ENCODE data around the gene LY6G6F.
A peak's percentile ranks its signal among the peaks of the same experiment; 100 is the strongest.

Gene LY6G6F

DNA sequence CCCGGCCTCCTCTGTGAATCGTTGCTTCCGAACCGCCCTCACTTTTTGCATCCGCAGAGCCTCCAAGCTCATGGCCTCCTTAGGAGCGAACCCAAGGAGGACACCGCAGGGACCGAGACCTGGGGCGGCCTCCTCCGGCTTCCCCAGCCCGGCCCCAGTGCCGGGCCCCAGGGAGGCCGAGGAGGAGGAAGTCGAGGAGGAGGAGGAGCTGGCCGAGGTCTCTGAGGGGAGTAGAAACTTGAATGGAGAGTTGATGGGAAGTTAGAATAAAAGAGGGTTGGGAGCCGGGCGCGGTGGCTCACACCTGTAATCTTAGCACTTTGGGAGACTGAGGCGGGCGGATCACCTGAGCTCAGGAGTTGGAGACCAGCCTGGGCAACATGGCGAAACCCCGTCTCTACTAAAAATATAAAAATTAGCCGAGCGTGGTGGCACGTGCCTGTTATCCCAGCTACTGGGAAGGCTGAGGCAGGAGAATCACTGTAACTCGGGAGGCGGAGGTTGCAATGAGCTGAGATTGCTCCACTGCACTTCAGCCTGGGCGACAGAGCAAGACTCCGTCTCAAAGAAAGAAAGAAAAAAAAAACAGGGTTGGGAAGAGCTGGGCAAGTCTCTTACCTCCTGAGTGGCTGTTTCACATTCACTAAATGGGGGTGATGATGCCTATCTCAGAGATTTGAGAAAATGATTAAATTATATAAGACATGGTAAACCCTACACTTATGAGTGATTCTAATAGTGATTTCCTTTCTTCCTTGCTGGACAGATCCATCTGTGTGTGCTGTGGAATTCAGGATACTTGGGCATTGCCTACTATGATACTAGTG lies 33.9 kb downstream of the LY6G6F start:
- peaks cover 9% of the 10 kb centered on the region for H3K36me3 Mint-ChIP-seq (ENCODE audit: low read depth)
- H3K27ac Mint-ChIP-seq = peak overlapping the region; percentile 99 to 100 (median 100)
- TF ChIP-seq, protein P1, sequence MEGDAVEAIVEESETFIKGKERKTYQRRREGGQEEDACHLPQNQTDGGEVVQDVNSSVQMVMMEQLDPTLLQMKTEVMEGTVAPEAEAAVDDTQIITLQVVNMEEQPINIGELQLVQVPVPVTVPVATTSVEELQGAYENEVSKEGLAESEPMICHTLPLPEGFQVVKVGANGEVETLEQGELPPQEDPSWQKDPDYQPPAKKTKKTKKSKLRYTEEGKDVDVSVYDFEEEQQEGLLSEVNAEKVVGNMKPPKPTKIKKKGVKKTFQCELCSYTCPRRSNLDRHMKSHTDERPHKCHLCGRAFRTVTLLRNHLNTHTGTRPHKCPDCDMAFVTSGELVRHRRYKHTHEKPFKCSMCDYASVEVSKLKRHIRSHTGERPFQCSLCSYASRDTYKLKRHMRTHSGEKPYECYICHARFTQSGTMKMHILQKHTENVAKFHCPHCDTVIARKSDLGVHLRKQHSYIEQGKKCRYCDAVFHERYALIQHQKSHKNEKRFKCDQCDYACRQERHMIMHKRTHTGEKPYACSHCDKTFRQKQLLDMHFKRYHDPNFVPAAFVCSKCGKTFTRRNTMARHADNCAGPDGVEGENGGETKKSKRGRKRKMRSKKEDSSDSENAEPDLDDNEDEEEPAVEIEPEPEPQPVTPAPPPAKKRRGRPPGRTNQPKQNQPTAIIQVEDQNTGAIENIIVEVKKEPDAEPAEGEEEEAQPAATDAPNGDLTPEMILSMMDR (IDR thresholded peaks at IDR 0.05; ENCODE audit: unreplicated experiment in 3 of 3) = no peak
- peaks cover 47% of the 10 kb centered on the region for H3K4me1 Mint-ChIP-seq
- peak overlapping the region; percentile 94 to 97 (median 95) for H3K4me3 Mint-ChIP-seq
- H3K9me3 Mint-ChIP-seq = no peaks in the 10 kb centered on the region
- no peaks in the 10 kb centered on the region for H3K27me3 Mint-ChIP-seq (ENCODE audit: low read depth)

- Mint-ChIP-seq H3K4me3 (peak overlapping the region; percentile 64 to 97 (median 95)), H3K27ac (peak overlapping the region in 2 of 3 experiments; percentile 33 to 72), H3K9me3 (no peaks in the 10 kb centered on the region), H3K27me3 (ENCODE audit: low read depth) (no peaks in the 10 kb centered on the region), H3K4me1 (peaks cover 37% of the 10 kb centered on the region), H3K36me3 (ENCODE audit: low read depth) (peaks cover 8% of the 10 kb centered on the region)
- TF ChIP-seq, protein P1 (IDR thresholded peaks at IDR 0.05; ENCODE audit: unreplicated experiment in 3 of 3) = no peak
Observed at GRCh38 chr6:31741815-31742214, 35.1 kb downstream of the LY6G6F start.

DNA sequence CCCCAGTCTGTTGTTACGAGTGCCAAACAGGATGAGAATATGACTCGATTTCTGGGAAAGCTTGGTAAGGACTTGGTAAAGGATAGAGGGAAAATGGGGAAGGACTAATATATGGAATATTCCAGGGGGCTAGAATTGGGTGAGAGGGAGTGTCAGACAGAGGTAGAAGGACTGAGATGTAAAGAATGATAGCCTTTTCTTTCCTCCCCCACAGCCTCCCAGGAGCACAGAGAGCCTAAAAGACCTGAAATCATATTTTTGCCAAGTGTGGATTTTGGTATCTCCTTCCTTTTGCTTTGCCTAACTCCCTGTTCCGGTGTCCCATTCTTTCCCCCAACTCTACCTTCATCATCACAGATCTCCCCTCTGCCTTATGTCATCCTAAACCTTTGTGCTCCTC lies 36.2 kb downstream of the LY6G6F start:
- peaks cover 13% of the 10 kb centered on the region for H3K36me3 Mint-ChIP-seq (ENCODE audit: low read depth)
- peaks cover 28% of the 10 kb centered on the region for H3K4me1 Mint-ChIP-seq
- TF ChIP-seq, protein P1 (IDR thresholded peaks at IDR 0.05; ENCODE audit: unreplicated experiment in 3 of 3) = no peak
- H3K27ac Mint-ChIP-seq = peak overlapping the region in 1 of 3 experiments; percentile 29
- peak overlapping the region in 2 of 3 experiments; percentile 4 to 7 for H3K4me3 Mint-ChIP-seq
- H3K27me3 Mint-ChIP-seq (ENCODE audit: low read depth) = no peaks in the 10 kb centered on the region
- H3K9me3 Mint-ChIP-seq = no peaks in the 10 kb centered on the region

DNA sequence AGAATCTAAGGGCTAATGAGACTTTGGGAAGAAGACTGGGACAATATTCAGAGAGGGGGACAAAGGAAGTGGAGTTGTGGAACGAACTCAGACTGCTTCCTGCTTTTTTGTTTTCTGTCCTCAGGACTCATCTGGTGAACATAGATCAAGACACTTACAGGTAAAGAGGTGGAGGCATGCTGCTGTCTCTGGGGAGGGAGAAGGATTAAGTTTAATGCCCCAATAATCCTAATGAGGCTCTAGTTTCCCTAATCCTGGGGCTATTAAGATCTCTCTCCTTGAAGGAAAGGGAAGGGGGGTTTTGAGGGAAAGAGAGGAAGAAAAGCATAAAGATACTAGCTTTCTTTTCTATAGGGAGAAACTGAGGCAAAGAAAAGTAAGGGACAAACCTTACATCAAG lies 37.8 kb downstream of the LY6G6F start:
- Mint-ChIP-seq H3K27ac (peak overlapping the region in 1 of 3 experiments; percentile 4), H3K4me1 (peaks cover 13% of the 10 kb centered on the region), H3K36me3 (ENCODE audit: low read depth) (peaks cover 13% of the 10 kb centered on the region), H3K4me3 (no peak overlapping the region), H3K9me3 (no peaks in the 10 kb centered on the region), H3K27me3 (ENCODE audit: low read depth) (no peaks in the 10 kb centered on the region)
- TF ChIP-seq, protein P1 (IDR thresholded peaks at IDR 0.05; ENCODE audit: unreplicated experiment in 3 of 3) = no peak

GRCh38 chr6:31749301-31750036 lies 42.8 kb downstream of the LY6G6F start:
- H3K36me3 Mint-ChIP-seq (ENCODE audit: low read depth) = peaks cover 5% of the 10 kb centered on the region
- no peak overlapping the region for H3K27ac Mint-ChIP-seq
- no peaks in the 10 kb centered on the region for H3K27me3 Mint-ChIP-seq (ENCODE audit: low read depth)
- H3K4me1 Mint-ChIP-seq = peaks cover 6% of the 10 kb centered on the region
- H3K4me3 Mint-ChIP-seq = no peak overlapping the region
- H3K9me3 Mint-ChIP-seq = no peaks in the 10 kb centered on the region
- TF ChIP-seq, protein P1 (IDR thresholded peaks at IDR 0.05; ENCODE audit: unreplicated experiment in 3 of 3) = no peak

Data from nephron (organoid).